Right ventricle myocardium superior (tissue), 1 donor: ENCODE measurements around the gene SH3BP1. TPM values are rescaled to one million over a fixed set of nuclear protein-coding genes. Genes with fewer than 3 reads are reported as not detected.
A peak's percentile ranks its signal among the peaks of the same experiment; 100 is the strongest.

Experiments
- ATAC-seq: fragments of 200-7000 bp; cut with Tn5 transposase; one replicate; pipeline ENCODE4 v1.9.1; 2020; ENCODE audit warnings: mild to moderate bottlenecking; ENCODE audit not compliant: poor library complexity
- DNase-seq: peaks from one replicate; pipeline ENCODE4 v3.0.0-alpha.2; 2020
- intact Hi-C: fragments of 100-400 bp; cut with DNase I; formaldehyde crosslinking; loops from one replicate; pipeline ENCODE4 v1.11.2; 2022
- total RNA-seq: library from RNA; stranded (reverse); fragmentation: NEBNext Ultra II Directional; extraction: Animal tissue kit (Norgen Biotek cat#: 25700); gene quantifications from one replicate; pipeline ENCODE4 v1.2.1, GENCODE V29; 2021
- donor health status: DM: no; HTN: yes; CAD: no; lungs with severe emphysema.

SH3BP1 gene
- total RNA-seq, 1 donor from 2014 or later, result 1.9 TPM

- DNase-seq (no peak), ATAC-seq (no peak)
- intact Hi-C loops, result no loop called here
Measured at GRCh38 chr22:37669586-37669985, 30.1 kb downstream of the SH3BP1 start.

- no peak for ATAC-seq
- no peak for DNase-seq
- intact Hi-C loops, result no loop called here
Measured at GRCh38 chr22:37672206-37672919, 32.9 kb downstream of the SH3BP1 start.

- ATAC-seq (no peak), DNase-seq (no peak)
- intact Hi-C loops, result no loop called here
Measured at GRCh38 chr22:37672920-37673455, 33.5 kb downstream of the SH3BP1 start.

GRCh38 chr22:37674248-37674647 lies 34.8 kb downstream of the SH3BP1 start:
- DNase-seq (no peak), ATAC-seq (no peak)
- intact Hi-C loops, result no loop called here

GRCh38 chr22:37674951-37675929 lies 35.8 kb downstream of the SH3BP1 start, which contains the start of gene LGALS1:
Gene LGALS1, plus strand, starts transcription at chr22:37675636. Its CDS starts 67 bp downstream, at chr22:37675703.
- ATAC-seq, result peak; percentile 88
- DNase-seq, result peak; percentile 99
- intact Hi-C loops, result no loop called here

GRCh38 chr22:37675930-37676735 lies 36.7 kb downstream of the SH3BP1 start:
- ATAC-seq (peak; percentile 54), DNase-seq (peak; percentile 77)
- intact Hi-C loops, result no loop called here

GRCh38 chr22:37676736-37677492 lies 37.4 kb downstream of the SH3BP1 start:
- ATAC-seq (peak; percentile 22), DNase-seq (peak; percentile 87)
- intact Hi-C loops, result no loop called here

- no peak for ATAC-seq
- DNase-seq, result no peak
- intact Hi-C loops, result no loop called here
Measured at GRCh38 chr22:37677493-37677974, 38.1 kb downstream of the SH3BP1 start.

- ATAC-seq (no peak), DNase-seq (no peak)
- intact Hi-C loops, result no loop called here
Measured at GRCh38 chr22:37678372-37678771, 38.9 kb downstream of the SH3BP1 start.

- intact Hi-C loops, result no loop called here
- ATAC-seq (no peak), DNase-seq (no peak)
Measured at GRCh38 chr22:37679670-37680069, 40.2 kb downstream of the SH3BP1 start.

GRCh38 chr22:37680191-37680851 lies 40.9 kb downstream of the SH3BP1 start:
- ATAC-seq, result no peak
- no peak for DNase-seq
- intact Hi-C loops, result no loop called here

GRCh38 chr22:37681001-37681424 lies 41.5 kb downstream of the SH3BP1 start:
- no peak for ATAC-seq
- DNase-seq, result no peak
- intact Hi-C loops, result no loop called here

GRCh38 chr22:37681556-37682049 lies 42.1 kb downstream of the SH3BP1 start:
- intact Hi-C loops, result no loop called here
- DNase-seq (peak; percentile 77), ATAC-seq (peak; percentile 56)

- no peak for DNase-seq
- no peak for ATAC-seq
- intact Hi-C loops, result loop anchor here (5.0 kb wide), 1 partner anchor 73 kb away; no protein-coding TSS in a partner anchor
Measured at GRCh38 chr22:37684803-37685615, 45.5 kb downstream of the SH3BP1 start.

- intact Hi-C loops, result loop anchor here (5.0 kb wide), 1 partner anchor 74 kb away; no protein-coding TSS in a partner anchor
- peak; percentile 87 for DNase-seq
- peak; percentile 96 for ATAC-seq
Measured at GRCh38 chr22:37686002-37686982, 46.8 kb downstream of the SH3BP1 start, which contains the start of gene NOL12. Gene NOL12, plus strand, starts transcription at chr22:37686343. Its CDS starts 50 bp downstream, at chr22:37686393.
